SK-N-SH (cell line): ENCODE data around the gene SLC26A4. TPM values are rescaled to one million over a fixed set of nuclear protein-coding genes. Genes with fewer than 3 reads are reported as not detected.

ENCODE experiments used
- CTCF ChIA-PET: fragments of 300-600, 350-600 bp; formaldehyde crosslinking; extraction: SDS; loops from one replicate; lab custom pipeline; 2021; lab: Yijun Ruan, JAX
- POLR2A ChIA-PET: fragments of 350-600 bp; sonication (Branson Sonifier 250); formaldehyde crosslinking; extraction: SDS; loops from one replicate; lab custom pipeline; 2020; ENCODE audit warnings: antibody characterized with exemption, inconsistent platforms; lab: Yijun Ruan, JAX
- DNase-seq: peaks from one replicate; pipeline ENCODE4 v3.0.0; 2012
- H2AFZ ChIP-seq: fragments of 200-600 bp; sonication (generic); 2 replicates; pipeline ENCODE4 v1.8.1; 2016; ENCODE audit warnings: antibody characterized with exemption, mild to moderate bottlenecking, low read depth
- H3F3A ChIP-seq: fragments of 200-600 bp; sonication (generic); replicated peaks from 2 replicates; pipeline ENCODE3; 2016; ENCODE audit warnings: antibody characterized with exemption, mild to moderate bottlenecking; ENCODE audit not compliant: insufficient read depth
- H3K27ac ChIP-seq, 2 experiments: fragments of 200-500 bp in 1 of 2; fragments of 200-600 bp in 1 of 2; sonication (Bioruptor generic) in 1 of 2; sonication (generic), shearing (Covaris generic) in 1 of 2; 2 replicates each; pipeline versions ENCODE4 v1.5.1 to v1.6.1; 2014 to 2016; ENCODE audit warnings: low read depth in 2 of 2, inconsistent platforms in 1 of 2, low read length in 1 of 2, mild to moderate bottlenecking in 1 of 2, mixed read lengths in 1 of 2
- H3K27me3 ChIP-seq: fragments of 200-600 bp; sonication (generic), shearing (Covaris generic); 2 replicates; pipeline ENCODE4 v1.6.1; 2016; ENCODE audit warnings: mixed run types; ENCODE audit not compliant: insufficient read depth
- H3K36me3 ChIP-seq, 2 experiments: fragments of 200-500 bp in 1 of 2; fragments of 200-600 bp in 1 of 2; sonication (Bioruptor generic) in 1 of 2; sonication (generic) in 1 of 2; replicated peaks in 1 of 2; 2 replicates each; pipeline versions ENCODE3 to v1.5.1; 2014 to 2016; ENCODE audit warnings: low read length in 1 of 2, mild to moderate bottlenecking in 1 of 2; ENCODE audit not compliant: insufficient read depth in 2 of 2, control insufficient read depth in 1 of 2
- H3K4me1 ChIP-seq, 2 experiments: fragments of 200-500 bp in 1 of 2; fragments of 200-600 bp in 1 of 2; sonication (Bioruptor generic) in 1 of 2; sonication (generic), shearing (Covaris generic) in 1 of 2; 2 replicates each; pipeline versions ENCODE4 v1.5.1 to v1.6.1; 2014 to 2016; ENCODE audit warnings: low read depth in 1 of 2, low read length in 1 of 2, mixed run types in 1 of 2; ENCODE audit not compliant: insufficient read depth in 2 of 2, control insufficient read depth in 1 of 2
- H3K4me2 ChIP-seq: fragments of 200-600 bp; sonication (generic), shearing (Covaris generic); 2 replicates; pipeline ENCODE4 v1.6.1; 2017; ENCODE audit warnings: mixed run types
- H3K4me3 ChIP-seq, 2 experiments: fragments of 200-500 bp in 1 of 2; fragments of 200-600 bp in 1 of 2; sonication (Bioruptor generic) in 1 of 2; sonication (generic), shearing (Covaris generic) in 1 of 2; 2 replicates each; pipeline versions ENCODE4 v1.5.1 to v1.8.1; 2014 to 2016; ENCODE audit warnings: low read depth in 2 of 2, inconsistent platforms in 1 of 2, low read length in 1 of 2, mild to moderate bottlenecking in 1 of 2, mixed read lengths in 1 of 2, moderate library complexity in 1 of 2
- H3K79me2 ChIP-seq: fragments of 200-600 bp; sonication (generic); 2 replicates; pipeline ENCODE4 v1.8.1; 2017; ENCODE audit warnings: mild to moderate bottlenecking; ENCODE audit not compliant: insufficient read depth
- H3K9ac ChIP-seq: fragments of 200-600 bp; sonication (generic); 2 replicates; pipeline ENCODE4 v1.6.1; 2017; ENCODE audit warnings: mixed run types
- H3K9me2 ChIP-seq: fragments of 200-600 bp; sonication (generic); 2 replicates; pipeline ENCODE4 v1.6.1; 2017; ENCODE audit warnings: mixed run types
- H3K9me3 ChIP-seq: fragments of 200-600 bp; sonication (generic); 2 replicates; pipeline ENCODE4 v1.6.1; 2017; ENCODE audit warnings: mixed run types, mild to moderate bottlenecking, moderate library complexity
- H4K20me1 ChIP-seq: fragments of 200-600 bp; sonication (generic); 2 replicates; pipeline ENCODE4 v1.6.1; 2017; ENCODE audit warnings: mild to moderate bottlenecking, mixed run types; ENCODE audit not compliant: insufficient read depth
- ELF1 ChIP-seq: IDR thresholded peaks from 2 replicates; pipeline ENCODE4 v1.4.0; 2012
- EP300 ChIP-seq, 2 experiments: IDR thresholded peaks; 2 replicates each; pipeline versions ENCODE4 v1.4.0 to v1.6.1; 2012; ENCODE audit warnings: borderline replicate concordance in 1 of 2, low read depth in 1 of 2, low read length in 1 of 2
- FOSL2 ChIP-seq: IDR thresholded peaks from 2 replicates; pipeline ENCODE4 v1.4.0; 2012; ENCODE audit warnings: low read depth, mild to moderate bottlenecking, moderate library complexity, borderline replicate concordance
- FOXJ3 ChIP-seq: sonication (generic); formaldehyde crosslinking; IDR thresholded peaks from 2 replicates; pipeline ENCODE4 v1.5.1; 2020; ENCODE audit warnings: mild to moderate bottlenecking, missing genetic modification reagents
- FOXM1 ChIP-seq: IDR thresholded peaks from 2 replicates; pipeline ENCODE4 v1.4.0; 2012; ENCODE audit warnings: low read depth, mild to moderate bottlenecking
- GATA2 ChIP-seq: sonication (generic); formaldehyde crosslinking; IDR thresholded peaks from 2 replicates; pipeline ENCODE4 v1.5.0; 2020; ENCODE audit warnings: mild to moderate bottlenecking, missing genetic modification reagents
- IRF3 ChIP-seq: fragments of 150-350 bp; IDR thresholded peaks from 2 replicates; pipeline ENCODE4 v1.6.1; 2016; ENCODE audit warnings: mild to moderate bottlenecking, low read depth, low read length
- MEF2A ChIP-seq: IDR thresholded peaks from 2 replicates; pipeline ENCODE4 v1.4.0; 2012; ENCODE audit warnings: low read depth, borderline replicate concordance
- MXI1 ChIP-seq: IDR thresholded peaks from 2 replicates; pipeline ENCODE4 v1.6.1; 2012; ENCODE audit warnings: mild to moderate bottlenecking, low read depth, low read length, improper control_type of control experiment
- POLR2AphosphoS5 ChIP-seq: IDR thresholded peaks from 2 replicates; pipeline ENCODE4 v1.6.1; 2012; ENCODE audit warnings: low read depth, low read length
- RAD21 ChIP-seq: IDR thresholded peaks from 2 replicates; pipeline ENCODE4 v1.6.1; 2012; ENCODE audit warnings: mild to moderate bottlenecking, low read length
- RFX5 ChIP-seq: IDR thresholded peaks from 2 replicates; pipeline ENCODE4 v1.6.1; 2012; ENCODE audit warnings: mild to moderate bottlenecking, improper control_type of control experiment, low read length
- RXRA ChIP-seq: IDR thresholded peaks from 2 replicates; pipeline ENCODE4 v1.4.0; 2012; ENCODE audit warnings: low read depth, mild to moderate bottlenecking, borderline replicate concordance
- SIN3A ChIP-seq: IDR thresholded peaks from 2 replicates; pipeline ENCODE4 v1.6.1; 2012; ENCODE audit warnings: low read depth, mild to moderate bottlenecking, low read length, moderate library complexity, borderline replicate concordance
- TAF1 ChIP-seq: IDR thresholded peaks from 2 replicates; pipeline ENCODE4 v1.6.1; 2012; ENCODE audit warnings: low read depth, mild to moderate bottlenecking, low read length, moderate library complexity, borderline replicate concordance
- TCF12 ChIP-seq: IDR thresholded peaks from 2 replicates; pipeline ENCODE4 v1.4.0; 2012
- TEAD4 ChIP-seq: IDR thresholded peaks from 2 replicates; pipeline ENCODE4 v1.4.0; 2012; ENCODE audit warnings: mild to moderate bottlenecking, borderline replicate concordance; ENCODE audit not compliant: insufficient read depth
- USF1 ChIP-seq: IDR thresholded peaks from 2 replicates; pipeline ENCODE4 v1.4.0; 2012; ENCODE audit warnings: low read depth, borderline replicate concordance
- WGBS: methylation state at CpG from one replicate; pipeline ENCODE4 v1.1.6; 2017; ENCODE audit warnings: low lambda C conversion rate; 5-methylcytosine and 5-hydroxymethylcytosine counted together
- polyA plus RNA-seq, 3 experiments: library from polyadenylated mRNA; depleted of rRNA; stranded (reverse); fragments of >200 nt; gene quantifications; 2 replicates each; pipeline ENCODE4 v1.2.3, GENCODE V29; 2012
- TF ChIP-seq, protein P1 (sequence below): IDR thresholded peaks from 2 replicates; pipeline ENCODE4; 2012
- TF ChIP-seq, protein P2 (sequence below): fragments of 150-350 bp; IDR thresholded peaks from 2 replicates; pipeline ENCODE4 v1.6.1; 2017; ENCODE audit warnings: antibody characterized with exemption, low read length, low read depth, borderline replicate concordance

Gene SLC26A4
- polyA plus RNA-seq, 1 of the 3 experiments (the other 2 are of a cell fraction) = 0.61 TPM

DNA sequence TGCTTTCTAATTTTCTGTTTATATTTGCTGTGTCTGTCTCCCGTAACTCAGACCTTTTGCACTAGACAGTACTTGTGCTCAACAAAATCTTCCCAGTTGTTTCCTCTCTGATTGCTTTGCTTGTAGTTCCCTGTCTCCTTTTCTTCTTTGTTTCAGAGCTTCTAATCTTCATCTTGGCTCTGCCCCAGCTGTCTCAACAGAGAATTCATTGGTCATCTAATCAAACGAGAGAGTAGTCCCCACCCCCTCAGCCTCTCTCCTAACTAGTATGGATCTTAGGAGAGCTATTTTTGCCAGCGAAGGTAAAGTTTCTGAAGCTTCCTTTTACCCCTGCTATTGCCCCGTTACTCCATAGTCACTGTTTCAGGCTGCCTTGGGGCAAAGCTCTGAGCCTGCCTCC is 32.8 kb downstream of the SLC26A4 start:
- Histone ChIP-seq H3K27ac (no peak overlapping the region), H2AFZ (no peak overlapping the region), H3K9ac (no peak overlapping the region), H3K79me2 (no peaks in the 10 kb centered on the region), H3K36me3 (no peaks in the 10 kb centered on the region), H3K9me2 (no peaks in the 10 kb centered on the region), H3F3A (no peaks in the 10 kb centered on the region), H3K9me3 (no peaks in the 10 kb centered on the region), H3K4me1 (peaks cover 13 to 26% of the 10 kb centered on the region in 2 experiments; a peak in 3 of 4 replicates), H3K4me3 (no peak overlapping the region), H3K4me2 (no peak overlapping the region), H4K20me1 (no peaks in the 10 kb centered on the region), H3K27me3 (no peaks in the 10 kb centered on the region)
- TF ChIP-seq RAD21 (no peak), SIN3A (no peak), IRF3 (no peak), EP300 (IDR thresholded peaks at IDR 0.05; ENCODE audit: borderline replicate concordance in 1 of 2, low read depth in 1 of 2, low read length in 1 of 2) (no peak), FOXM1 (no peak), MXI1 (no peak)
- TF ChIP-seq, protein P1, sequence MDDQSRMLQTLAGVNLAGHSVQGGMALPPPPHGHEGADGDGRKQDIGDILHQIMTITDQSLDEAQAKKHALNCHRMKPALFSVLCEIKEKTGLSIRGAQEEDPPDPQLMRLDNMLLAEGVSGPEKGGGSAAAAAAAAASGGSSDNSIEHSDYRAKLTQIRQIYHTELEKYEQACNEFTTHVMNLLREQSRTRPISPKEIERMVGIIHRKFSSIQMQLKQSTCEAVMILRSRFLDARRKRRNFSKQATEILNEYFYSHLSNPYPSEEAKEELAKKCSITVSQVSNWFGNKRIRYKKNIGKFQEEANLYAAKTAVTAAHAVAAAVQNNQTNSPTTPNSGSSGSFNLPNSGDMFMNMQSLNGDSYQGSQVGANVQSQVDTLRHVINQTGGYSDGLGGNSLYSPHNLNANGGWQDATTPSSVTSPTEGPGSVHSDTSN = no peak
- CTCF ChIA-PET = interaction anchor here (0.8 to 1.4 kb wide), 5 partner anchors 16 to 452 kb away, joined by 3 to 4 read pairs (median 3); no protein-coding TSS in a partner anchor
- WGBS = 76% methylated on average over 4 of the region's 4 CpGs
- no peak for DNase-seq
- POLR2A ChIA-PET = no interaction called here

DNA sequence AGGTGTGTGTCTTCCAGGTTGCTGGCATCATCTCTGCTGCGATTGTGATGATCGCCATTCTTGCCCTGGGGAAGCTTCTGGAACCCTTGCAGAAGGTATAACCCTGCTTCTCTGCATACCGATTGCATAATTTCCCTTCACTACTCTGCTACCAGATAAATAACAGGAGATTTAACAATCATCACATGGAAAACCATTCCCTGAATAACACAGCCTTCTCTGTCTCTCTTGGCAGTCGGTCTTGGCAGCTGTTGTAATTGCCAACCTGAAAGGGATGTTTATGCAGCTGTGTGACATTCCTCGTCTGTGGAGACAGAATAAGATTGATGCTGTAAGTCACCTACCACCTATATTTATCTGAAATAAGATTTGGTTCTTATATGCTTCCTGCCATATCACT is 33.8 kb downstream of the SLC26A4 start:
- peaks cover 13 to 26% of the 10 kb centered on the region in 2 experiments; a peak in 3 of 4 replicates for H3K4me1 ChIP-seq
- WGBS = 88% methylated on average over 5 of the region's 5 CpGs
- H3K79me2 ChIP-seq = no peaks in the 10 kb centered on the region
- DNase-seq = no peak
- no peaks in the 10 kb centered on the region for H3K9me2 ChIP-seq
- H3K4me3 ChIP-seq = no peak overlapping the region
- H3K9me3 ChIP-seq = no peaks in the 10 kb centered on the region
- no peak overlapping the region for H3K9ac ChIP-seq
- no peaks in the 10 kb centered on the region for H3K36me3 ChIP-seq
- no peaks in the 10 kb centered on the region for H4K20me1 ChIP-seq
- H2AFZ ChIP-seq = no peak overlapping the region
- POLR2A ChIA-PET = no interaction called here
- no peak overlapping the region for H3K4me2 ChIP-seq
- no peaks in the 10 kb centered on the region for H3K27me3 ChIP-seq
- no peaks in the 10 kb centered on the region for H3F3A ChIP-seq
- no peak overlapping the region for H3K27ac ChIP-seq
- TF ChIP-seq MXI1 = no peak
- TF ChIP-seq GATA2 (CRISPR knock-in tag) = no peak
- TF ChIP-seq RAD21 = no peak
- no peak for TF ChIP-seq RXRA
- no peak for TF ChIP-seq POLR2AphosphoS5
- TF ChIP-seq TCF12 = no peak
- TF ChIP-seq IRF3 = no peak
- TF ChIP-seq TEAD4 = no peak
- no peak for TF ChIP-seq FOSL2
- no peak for TF ChIP-seq ELF1
- no peak for TF ChIP-seq RFX5
- no peak for TF ChIP-seq USF1
- TF ChIP-seq TAF1 = no peak
- no peak for TF ChIP-seq MEF2A
- TF ChIP-seq, protein P2, sequence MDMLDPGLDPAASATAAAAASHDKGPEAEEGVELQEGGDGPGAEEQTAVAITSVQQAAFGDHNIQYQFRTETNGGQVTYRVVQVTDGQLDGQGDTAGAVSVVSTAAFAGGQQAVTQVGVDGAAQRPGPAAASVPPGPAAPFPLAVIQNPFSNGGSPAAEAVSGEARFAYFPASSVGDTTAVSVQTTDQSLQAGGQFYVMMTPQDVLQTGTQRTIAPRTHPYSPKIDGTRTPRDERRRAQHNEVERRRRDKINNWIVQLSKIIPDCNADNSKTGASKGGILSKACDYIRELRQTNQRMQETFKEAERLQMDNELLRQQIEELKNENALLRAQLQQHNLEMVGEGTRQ = no peak
- TF ChIP-seq FOXJ3 (CRISPR knock-in tag) = no peak
- CTCF ChIA-PET = interaction anchor here (1.4 kb wide), 1 partner anchor 15 kb away, joined by 3 read pairs; no protein-coding TSS in a partner anchor
